CD4-positive, CD25-positive, alpha-beta regulatory T cell (primary cell): ENCODE results near the gene UNC45A. TPM values are rescaled to one million over a fixed set of nuclear protein-coding genes. Genes with fewer than 3 reads are reported as not detected.
"Not testable (repeated sequence)": the region's sequence is repeated elsewhere in the genome, so short reads cannot be mapped to it uniquely, and the experiment has no call there.

Experiments
- ATAC-seq, 2 donors: fragments of 150-1000 bp; cut with Tn5 transposase; one replicate each; pipeline ENCODE4 v1.10.0; 2021; ENCODE audit warnings: low read depth in 2 of 2, moderate number of reproducible peaks in 2 of 2, moderate library complexity in 1 of 2
- DNase-seq, 3 donors: peaks; one replicate each; pipeline versions ENCODE4 v3.0.0 to v3.0.0-alpha.2; 2012 to 2022; ENCODE audit warnings: mixed read lengths in 1 of 3
- H3K27ac ChIP-seq: one replicate; pipeline ENCODE4 v1.7.0; 2013; ENCODE audit warnings: mild to moderate bottlenecking, low read length; ENCODE audit not compliant: insufficient read depth, poor library complexity, severe bottlenecking
- H3K27me3 ChIP-seq: one replicate; pipeline ENCODE4 v1.7.0; 2013; ENCODE audit warnings: low read length; ENCODE audit not compliant: control insufficient read depth, insufficient read depth
- H3K36me3 ChIP-seq: one replicate; pipeline ENCODE4 v1.7.0; 2013; ENCODE audit warnings: mild to moderate bottlenecking, low read length, moderate library complexity; ENCODE audit not compliant: control insufficient read depth, insufficient read depth
- H3K4me1 ChIP-seq: 2 replicates; pipeline ENCODE4 v1.7.0; 2013; ENCODE audit warnings: mild to moderate bottlenecking, low read length; ENCODE audit not compliant: insufficient read depth, control insufficient read depth, poor library complexity, severe bottlenecking
- H3K4me3 ChIP-seq: one replicate; pipeline ENCODE4 v1.7.0; 2013; ENCODE audit warnings: low read depth, mild to moderate bottlenecking, low read length, moderate library complexity
- H3K9me3 ChIP-seq, 2 experiments: 1 replicate in 1 of 2; 2 replicates in 1 of 2; pipeline ENCODE4 v1.7.0; 2013; ENCODE audit warnings: low read length in 2 of 2, mild to moderate bottlenecking in 1 of 2, moderate library complexity in 1 of 2; ENCODE audit not compliant: control insufficient read depth in 2 of 2
- H3K27ac Mint-ChIP-seq, 3 donors: one replicate each; pipeline ENCODE4 v1.8.0; 2020 to 2022; ENCODE audit warnings: mild to moderate bottlenecking in 3 of 3, mixed read lengths in 3 of 3, moderate library complexity in 2 of 3
- H3K27me3 Mint-ChIP-seq: one replicate; pipeline ENCODE4 v1.8.0; 2022; ENCODE audit warnings: mild to moderate bottlenecking, mixed read lengths
- H3K36me3 Mint-ChIP-seq: one replicate; pipeline ENCODE4 v1.8.0; 2020; ENCODE audit warnings: mixed read lengths
- H3K4me1 Mint-ChIP-seq, 4 donors: one replicate each; pipeline ENCODE4 v1.8.0; 2020 to 2022; ENCODE audit warnings: mixed read lengths in 4 of 4, mild to moderate bottlenecking in 1 of 4
- H3K4me3 Mint-ChIP-seq, 4 donors: one replicate each; pipeline ENCODE4 v1.8.0; 2020 to 2022; ENCODE audit warnings: mild to moderate bottlenecking in 4 of 4, mixed read lengths in 4 of 4, moderate library complexity in 3 of 4
- H3K9me3 Mint-ChIP-seq, 7 donors: one replicate each; pipeline ENCODE4 v1.8.0; 2020 to 2022; ENCODE audit warnings: mixed read lengths in 7 of 7, mild to moderate bottlenecking in 3 of 7, moderate library complexity in 2 of 7
- polyA plus RNA-seq, 4 donors: library from polyadenylated mRNA; unstranded; fragments of 300-500 nt; fragmentation: Illumina TruSeq; gene quantifications; one replicate each; pipeline ENCODE4 v1.2.3, GENCODE V29; 2021
- total RNA-seq: library from RNA; stranded (reverse); gene quantifications from one replicate; pipeline ENCODE4 v1.2.3, GENCODE V29; 2022

The UNC45A gene
- total and polyA plus RNA-seq, 5 donors from 2014 or later, result 45.4 to 65.9 (median 56.6) TPM

DNA sequence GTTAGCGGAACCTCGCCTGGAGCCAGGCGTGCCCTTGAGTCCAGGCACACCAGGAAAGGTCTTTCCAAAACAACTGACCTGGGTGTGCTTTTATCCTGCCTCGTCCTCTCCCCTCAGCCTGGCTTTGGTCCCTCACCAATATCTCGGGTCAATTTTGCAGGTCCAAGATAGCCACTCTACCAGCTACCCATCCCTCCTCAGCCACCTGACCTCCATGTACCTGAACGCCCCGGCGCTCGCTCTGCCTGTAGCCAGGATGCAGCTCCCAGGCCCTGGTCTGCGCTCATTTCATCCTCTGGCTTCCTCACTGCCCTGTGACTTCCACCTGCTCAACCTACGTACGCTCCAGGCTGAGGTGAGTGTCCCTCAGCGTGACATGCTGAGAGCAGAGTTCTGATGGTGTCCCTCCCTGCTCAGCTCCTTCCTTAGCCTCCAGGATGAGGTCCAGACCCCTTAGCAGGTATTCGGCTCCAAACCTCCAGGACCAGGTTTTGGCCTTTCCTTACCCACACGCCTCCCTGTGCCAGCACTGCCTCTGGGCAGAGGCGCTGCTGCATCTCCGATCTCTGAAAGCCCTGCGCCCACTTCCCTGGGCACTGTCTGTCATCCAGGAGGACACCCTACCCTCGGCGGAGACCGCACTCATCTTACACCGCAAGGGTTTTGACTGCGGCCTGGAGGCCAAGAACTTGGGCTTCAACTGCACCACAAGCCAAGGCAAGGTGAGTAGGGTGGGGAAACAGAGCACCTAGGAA is 16.9 kb upstream of the UNC45A start:
- Histone ChIP-seq H3K36me3 (peaks cover 69% of the 10 kb centered on the region), H3K9me3 (no peaks in the 10 kb centered on the region), H3K4me3 (no peak overlapping the region), H3K4me1 (no peaks in the 10 kb centered on the region), H3K27me3 (no peaks in the 10 kb centered on the region), H3K27ac (no peak overlapping the region)
- H3K9me3 Mint-ChIP-seq, result peaks cover 0 to 2% (median 0%) of the 10 kb centered on the region in 7 donors
- no peak for DNase-seq
- peak overlapping the region in 1 of 3 donors; percentile 36 for H3K27ac Mint-ChIP-seq
- peak overlapping the region in 1 of 4 donors; percentile 15 for H3K4me3 Mint-ChIP-seq
- no peak for ATAC-seq
- H3K4me1 Mint-ChIP-seq, result peaks cover 0 to 2% (median 0%) of the 10 kb centered on the region in 4 donors
- H3K36me3 Mint-ChIP-seq, result peaks cover 66% of the 10 kb centered on the region
- no peaks in the 10 kb centered on the region for H3K27me3 Mint-ChIP-seq

- DNase-seq (no peak), ATAC-seq (no peak)
- Histone ChIP-seq H3K27me3 (no peaks in the 10 kb centered on the region), H3K36me3 (peaks cover 63% of the 10 kb centered on the region), H3K9me3 (no peaks in the 10 kb centered on the region), H3K4me1 (no peaks in the 10 kb centered on the region), H3K4me3 (no peak overlapping the region), H3K27ac (no peak overlapping the region)
- H3K27ac Mint-ChIP-seq, result no peak overlapping the region
- peaks cover 0 to 2% (median 0%) of the 10 kb centered on the region in 4 donors for H3K4me1 Mint-ChIP-seq
- H3K9me3 Mint-ChIP-seq, result peaks cover 0 to 2% (median 0%) of the 10 kb centered on the region in 7 donors
- no peak overlapping the region for H3K4me3 Mint-ChIP-seq
- no peaks in the 10 kb centered on the region for H3K27me3 Mint-ChIP-seq
- H3K36me3 Mint-ChIP-seq, result peaks cover 60% of the 10 kb centered on the region
Observed at GRCh38 chr15:90918835-90919234, 16.2 kb upstream of the UNC45A start.

- Histone ChIP-seq H3K4me3 (no peak overlapping the region), H3K27me3 (no peaks in the 10 kb centered on the region), H3K27ac (no peak overlapping the region), H3K9me3 (no peaks in the 10 kb centered on the region), H3K36me3 (peaks cover 43% of the 10 kb centered on the region), H3K4me1 (no peaks in the 10 kb centered on the region)
- Mint-ChIP-seq H3K36me3 (peaks cover 40% of the 10 kb centered on the region), H3K27me3 (no peaks in the 10 kb centered on the region), H3K4me1 (peaks cover 0 to 6% (median 3%) of the 10 kb centered on the region in 4 donors), H3K27ac (no peak overlapping the region), H3K9me3 (peaks cover 0 to 2% (median 0%) of the 10 kb centered on the region in 7 donors), H3K4me3 (no peak overlapping the region)
- no peak for ATAC-seq
- DNase-seq, result no peak
Observed at GRCh38 chr15:90921887-90922286, 13.2 kb upstream of the UNC45A start.

DNA sequence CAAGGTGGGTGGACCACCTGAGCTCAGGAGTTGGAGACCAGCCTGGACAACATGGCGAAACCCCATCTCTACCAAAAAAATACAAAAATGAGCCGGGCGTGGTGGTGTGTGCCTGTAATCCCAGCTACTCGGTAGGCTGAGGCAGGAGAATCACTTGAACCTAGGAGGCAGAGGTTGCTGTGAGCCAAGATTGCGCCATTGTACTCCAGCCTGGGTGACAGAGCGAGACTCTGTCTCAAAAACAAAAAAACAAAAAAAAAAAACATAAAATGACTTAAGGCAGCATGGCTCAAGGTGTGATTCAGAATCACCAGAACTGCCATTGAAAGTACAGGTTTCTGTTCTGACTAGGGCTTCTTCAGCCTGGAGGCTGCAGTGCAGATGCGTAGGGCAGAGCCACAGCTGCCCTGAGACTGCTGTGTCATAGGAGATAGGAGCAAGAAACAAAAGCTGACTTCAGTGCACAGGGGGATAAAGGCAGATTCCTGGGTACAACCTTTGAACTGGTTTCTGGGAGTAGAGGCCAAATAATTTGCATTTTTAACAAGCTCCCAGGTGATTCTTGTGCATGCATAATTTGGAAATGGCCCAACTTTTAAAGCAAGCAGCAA is 12.3 kb upstream of the UNC45A start:
- not testable (repeated sequence) for ATAC-seq, H3K4me1 Mint-ChIP-seq, H3K4me1 ChIP-seq, H3K27me3 Mint-ChIP-seq, H3K27me3 ChIP-seq, H3K9me3 Mint-ChIP-seq, H3K4me3 Mint-ChIP-seq, H3K4me3 ChIP-seq, H3K27ac ChIP-seq, H3K9me3 ChIP-seq
- DNase-seq, result peak in 1 of 3 donors; percentile 52
- Mint-ChIP-seq H3K36me3 (peaks cover 31% of the 10 kb centered on the region), H3K27ac (peak overlapping the region in 1 of 3 donors; percentile 36)
- peaks cover 34% of the 10 kb centered on the region for H3K36me3 ChIP-seq

DNA sequence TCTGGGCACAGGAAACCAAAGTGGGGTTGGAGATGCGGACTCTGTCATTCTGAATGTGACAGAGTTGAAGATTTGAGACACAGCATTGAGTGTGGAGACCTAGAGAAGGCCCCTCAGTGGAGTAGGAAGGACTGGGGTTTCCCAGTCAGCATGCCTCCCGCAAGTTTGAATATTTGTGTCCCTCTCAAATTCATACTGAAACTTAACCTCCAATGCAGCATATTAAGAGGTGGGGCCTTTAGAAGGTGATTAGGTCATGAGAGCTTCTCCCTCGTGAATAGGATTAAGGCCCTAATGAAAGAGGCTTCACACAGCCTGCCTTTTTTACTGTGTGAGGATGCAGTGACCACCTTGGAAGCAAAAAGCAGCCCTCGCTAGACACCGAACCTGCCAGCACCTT is 10.7 kb upstream of the UNC45A start:
- Histone ChIP-seq H3K4me3 (no peak overlapping the region), H3K27ac (no peak overlapping the region), H3K9me3 (no peaks in the 10 kb centered on the region), H3K36me3 (peaks cover 20% of the 10 kb centered on the region), H3K4me1 (peaks cover 3% of the 10 kb centered on the region), H3K27me3 (no peaks in the 10 kb centered on the region)
- no peak for ATAC-seq
- Mint-ChIP-seq H3K36me3 (peaks cover 20% of the 10 kb centered on the region), H3K9me3 (no peaks in the 10 kb centered on the region), H3K4me1 (peaks cover 3 to 12% (median 7%) of the 10 kb centered on the region in 4 donors), H3K4me3 (no peak overlapping the region), H3K27me3 (no peaks in the 10 kb centered on the region), H3K27ac (peak overlapping the region in 2 of 3 donors; percentile 67 to 69)
- peak in 1 of 3 donors; percentile 33 for DNase-seq

DNA sequence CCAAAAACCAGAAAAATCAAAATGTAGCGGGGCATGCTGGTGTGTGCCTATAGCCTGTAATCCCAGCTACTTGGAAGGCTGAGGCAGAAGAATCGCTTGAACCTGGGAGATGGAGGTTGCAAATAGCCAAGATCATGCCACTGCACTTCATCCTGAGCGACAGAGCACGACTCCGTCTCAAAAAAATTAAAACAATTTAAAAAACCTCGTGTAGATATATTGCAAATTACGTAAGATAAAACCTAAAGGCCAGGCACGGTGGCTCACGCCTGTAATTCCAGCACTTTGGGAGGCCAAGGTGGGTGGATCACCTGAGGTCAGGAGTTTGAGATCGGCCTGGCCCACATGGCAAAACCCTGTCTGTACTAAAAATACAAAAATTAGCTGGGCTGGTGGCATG is 8.3 kb upstream of the UNC45A start:
- not testable (repeated sequence) for H3K27ac Mint-ChIP-seq, H3K27me3 ChIP-seq, H3K9me3 ChIP-seq, H3K36me3 ChIP-seq, H3K36me3 Mint-ChIP-seq, H3K4me3 ChIP-seq, H3K9me3 Mint-ChIP-seq, ATAC-seq, H3K27me3 Mint-ChIP-seq, DNase-seq, H3K27ac ChIP-seq, H3K4me3 Mint-ChIP-seq
- peaks cover 23% of the 10 kb centered on the region for H3K4me1 ChIP-seq
- H3K4me1 Mint-ChIP-seq, result peaks cover 16 to 31% (median 21%) of the 10 kb centered on the region in 4 donors

DNA sequence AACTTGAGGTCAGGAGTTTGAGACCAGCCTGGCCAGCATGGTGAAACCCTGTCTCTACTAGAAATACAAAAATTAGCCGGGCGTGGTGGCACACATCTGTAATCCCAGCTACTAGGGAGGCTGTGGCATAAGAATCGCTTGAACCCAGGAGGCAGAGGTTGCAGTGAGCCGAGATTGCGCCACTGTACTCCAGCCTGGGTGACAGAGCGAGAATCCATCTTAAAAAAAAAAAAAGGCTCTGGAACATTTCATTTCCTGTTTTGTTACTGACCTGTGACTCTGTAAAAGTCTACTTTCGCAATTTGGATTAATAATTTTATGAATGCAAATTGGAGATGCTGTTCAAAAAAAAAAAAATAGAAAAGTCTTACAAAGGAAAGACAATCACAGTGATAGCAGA is 7.0 kb upstream of the UNC45A start:
- H3K9me3 Mint-ChIP-seq, ATAC-seq, H3K27me3 ChIP-seq, H3K36me3 Mint-ChIP-seq, H3K27ac ChIP-seq, H3K27me3 Mint-ChIP-seq, H3K9me3 ChIP-seq, H3K36me3 ChIP-seq, DNase-seq, H3K4me3 ChIP-seq, H3K27ac Mint-ChIP-seq: not testable (repeated sequence)
- Mint-ChIP-seq H3K4me1 (peaks cover 18 to 36% (median 23%) of the 10 kb centered on the region in 4 donors), H3K4me3 (peak overlapping the region; percentile 50 to 88 (median 58))
- H3K4me1 ChIP-seq, result peaks cover 32% of the 10 kb centered on the region
